Cardiac fibroblast (primary cell): ENCODE data around the gene RAB15.
A peak's percentile ranks its signal among the peaks of the same experiment; 100 is the strongest.

ENCODE experiments used
- DNase-seq, 2 donors: peaks; one replicate each; pipeline versions ENCODE4 v3.0.0 to v3.0.0-alpha.2; 2010; ENCODE audit warnings: low read depth in 2 of 2
- H3K4me3 ChIP-seq, 2 donors: replicated peaks in 1 of 2; 1 replicate in 1 of 2; 2 replicates in 1 of 2; pipeline ENCODE4 v1.5.1; 2011; ENCODE audit warnings: low read depth in 2 of 2, low read length in 2 of 2, mild to moderate bottlenecking in 2 of 2, moderate library complexity in 1 of 2
- CTCF ChIP-seq: IDR thresholded peaks from one replicate; pipeline ENCODE4 v1.5.1; 2011; ENCODE audit warnings: low read depth, mild to moderate bottlenecking, low read length, inconsistent platforms

Gene RAB15

GRCh38 chr14:65000898-65001591, 28.9 kb upstream of the RAB15 start:
- H3K4me3 ChIP-seq: no peak overlapping the region
- no peak for TF ChIP-seq CTCF
- DNase-seq: peak; percentile 47 to 64

- peak in 1 of 2 donors; percentile 39 for DNase-seq
- no peak overlapping the region for H3K4me3 ChIP-seq
- no peak for TF ChIP-seq CTCF
Observed at GRCh38 chr14:64998455-64998931, 26.4 kb upstream of the RAB15 start.

GRCh38 chr14:64997108-64997794, 25.1 kb upstream of the RAB15 start:
- DNase-seq: no peak
- H3K4me3 ChIP-seq: no peak overlapping the region

GRCh38 chr14:64995291-64995690, 23.2 kb upstream of the RAB15 start:
- DNase-seq: no peak
- no peak for TF ChIP-seq CTCF
- H3K4me3 ChIP-seq: no peak overlapping the region

More at GRCh38 chr14:64997108-64997794, 25.1 kb upstream of the RAB15 start:
- TF ChIP-seq CTCF: no peak

GRCh38 chr14:64994540-64994939, 22.4 kb upstream of the RAB15 start:
- no peak for DNase-seq
- no peak for TF ChIP-seq CTCF
- H3K4me3 ChIP-seq: no peak overlapping the region

- DNase-seq: peak; percentile 56 to 57
- no peak overlapping the region for H3K4me3 ChIP-seq
- TF ChIP-seq CTCF: no peak
Observed at GRCh38 chr14:64993266-64993930, 21.3 kb upstream of the RAB15 start.
